HepG2 (cell line): ENCODE data around the gene JTB. TPM values are rescaled to one million over a fixed set of nuclear protein-coding genes. Genes with fewer than 3 reads are reported as not detected.
A peak's percentile ranks its signal among the peaks of the same experiment; 100 is the strongest.

Source experiments
- DPF2 ChIP-seq: sonication (generic); formaldehyde crosslinking; IDR thresholded peaks from 2 replicates; pipeline ENCODE4 v1.4.0; 2020; ENCODE audit warnings: mild to moderate bottlenecking, low read depth, missing genetic modification reagents, borderline replicate concordance
- EEA1 ChIP-seq: sonication (generic); formaldehyde crosslinking; IDR thresholded peaks from 2 replicates; pipeline ENCODE4 v1.5.1; 2020; ENCODE audit warnings: mild to moderate bottlenecking, missing genetic modification reagents, borderline replicate concordance
- ERF ChIP-seq: IDR thresholded peaks from 2 replicates; pipeline ENCODE4 v1.6.1; 2018; ENCODE audit warnings: missing biosample characterization, missing genetic modification reagents
- FOXJ3 ChIP-seq: sonication (generic); formaldehyde crosslinking; IDR thresholded peaks from 2 replicates; pipeline ENCODE4 v1.4.0; 2020; ENCODE audit warnings: missing genetic modification reagents, mild to moderate bottlenecking, borderline replicate concordance
- HDAC1 ChIP-seq: sonication (generic); formaldehyde crosslinking; IDR thresholded peaks from 2 replicates; pipeline ENCODE4 v1.5.1; 2020; ENCODE audit warnings: mild to moderate bottlenecking, missing genetic modification reagents
- JDP2 ChIP-seq: sonication (generic); formaldehyde crosslinking; IDR thresholded peaks from 2 replicates; pipeline ENCODE4 v1.8.1; 2022; ENCODE audit warnings: missing genetic modification reagents, borderline replicate concordance
- MBNL3 ChIP-seq: fragments of 250-450 bp; sonication (Bioruptor Pico); conservative IDR thresholded peaks from 2 replicates; pipeline ENCODE4 v1.8.0; 2022; ENCODE audit warnings: mild to moderate bottlenecking, inconsistent platforms
- PHF5A ChIP-seq: IDR thresholded peaks from one replicate; pipeline ENCODE4 v1.6.1; 2018; ENCODE audit warnings: low read depth, missing genetic modification reagents; ENCODE audit not compliant: unreplicated experiment
- SPEN ChIP-seq: sonication (generic); formaldehyde crosslinking; IDR thresholded peaks from 2 replicates; pipeline ENCODE4 v1.5.1; 2020; ENCODE audit warnings: low read depth, mild to moderate bottlenecking, missing genetic modification reagents
- ZNF331 ChIP-seq: sonication (generic); formaldehyde crosslinking; IDR thresholded peaks from 2 replicates; pipeline ENCODE4 v1.4.0; 2020; ENCODE audit warnings: missing genetic modification reagents
- ZNF510 ChIP-seq: sonication (generic); formaldehyde crosslinking; IDR thresholded peaks from 2 replicates; pipeline ENCODE4 v1.4.0; 2020; ENCODE audit warnings: low read depth, mild to moderate bottlenecking, missing genetic modification reagents
- ZNF672 ChIP-seq: sonication (generic); formaldehyde crosslinking; IDR thresholded peaks from 2 replicates; pipeline ENCODE4 v1.8.1; 2022; ENCODE audit warnings: missing genetic modification reagents
- ZNF737 ChIP-seq: sonication (generic); formaldehyde crosslinking; IDR thresholded peaks from 2 replicates; pipeline ENCODE4 v1.5.0; 2020; ENCODE audit warnings: missing genetic modification reagents, mild to moderate bottlenecking, borderline replicate concordance
- ZNF780A ChIP-seq: sonication (generic); formaldehyde crosslinking; IDR thresholded peaks from 2 replicates; pipeline ENCODE4 v1.8.0; 2022; ENCODE audit warnings: mild to moderate bottlenecking, missing genetic modification reagents, moderate library complexity
- ZSCAN25 ChIP-seq: sonication (generic); formaldehyde crosslinking; IDR thresholded peaks from 2 replicates; pipeline ENCODE4 v1.8.0; 2022; ENCODE audit warnings: mild to moderate bottlenecking, missing genetic modification reagents
- polyA plus RNA-seq, 8 experiments: library from polyadenylated mRNA; depleted of rRNA in 3 of 8; stranded (reverse) in 7 of 8; unstranded in 1 of 8; fragments of >200 nt; fragmentation: Illumina TruSeq in 4 of 8; extraction: Trizol in 4 of 8; gene quantifications; 2 replicates each; pipeline versions ENCODE4 v1.2.1 to v1.2.3, GENCODE V29; 2011 to 2016; ENCODE audit warnings: low read depth in 4 of 8, missing spikeins in 1 of 8, mixed read lengths in 1 of 8; ENCODE audit not compliant: insufficient read depth in 1 of 8
- total RNA-seq, 5 experiments: library from RNA; depleted of rRNA; stranded (reverse); fragments of >200 nt; fragmentation: Illumina TruSeq; extraction: Trizol; gene quantifications; 2 replicates each; pipeline ENCODE4 v1.2.3, GENCODE V29; 2016; ENCODE audit warnings: low read depth in 1 of 5
- TF ChIP-seq, protein P1 (sequence below): sonication (generic); formaldehyde crosslinking; IDR thresholded peaks from 2 replicates; pipeline ENCODE4 v1.5.1; 2020; ENCODE audit warnings: missing genetic modification reagents, mild to moderate bottlenecking, borderline replicate concordance
- TF ChIP-seq, protein P2 (sequence below): sonication (generic); formaldehyde crosslinking; IDR thresholded peaks from 2 replicates; pipeline ENCODE4 v1.4.0; 2020; ENCODE audit warnings: mild to moderate bottlenecking, missing genetic modification reagents, borderline replicate concordance
- TF ChIP-seq, protein P3 (sequence below): sonication (generic); formaldehyde crosslinking; IDR thresholded peaks from 2 replicates; pipeline ENCODE4 v1.4.0; 2020; ENCODE audit warnings: mild to moderate bottlenecking, missing genetic modification reagents
- TF ChIP-seq, protein P4 (sequence below): sonication (generic); formaldehyde crosslinking; IDR thresholded peaks from 2 replicates; pipeline ENCODE4 v1.5.0; 2020; ENCODE audit warnings: mild to moderate bottlenecking, missing genetic modification reagents
- TF ChIP-seq, protein P5 (sequence below): sonication (generic); formaldehyde crosslinking; conservative IDR thresholded peaks from 2 replicates; pipeline ENCODE4 v1.8.1; 2023; ENCODE audit warnings: missing genetic modification reagents

JTB gene
- total and polyA plus RNA-seq, 2 of the 13 experiments (the other 11 are each of a cell fraction or from before 2014, with no cell fraction given) = 96.7 to 99.2 TPM

DNA sequence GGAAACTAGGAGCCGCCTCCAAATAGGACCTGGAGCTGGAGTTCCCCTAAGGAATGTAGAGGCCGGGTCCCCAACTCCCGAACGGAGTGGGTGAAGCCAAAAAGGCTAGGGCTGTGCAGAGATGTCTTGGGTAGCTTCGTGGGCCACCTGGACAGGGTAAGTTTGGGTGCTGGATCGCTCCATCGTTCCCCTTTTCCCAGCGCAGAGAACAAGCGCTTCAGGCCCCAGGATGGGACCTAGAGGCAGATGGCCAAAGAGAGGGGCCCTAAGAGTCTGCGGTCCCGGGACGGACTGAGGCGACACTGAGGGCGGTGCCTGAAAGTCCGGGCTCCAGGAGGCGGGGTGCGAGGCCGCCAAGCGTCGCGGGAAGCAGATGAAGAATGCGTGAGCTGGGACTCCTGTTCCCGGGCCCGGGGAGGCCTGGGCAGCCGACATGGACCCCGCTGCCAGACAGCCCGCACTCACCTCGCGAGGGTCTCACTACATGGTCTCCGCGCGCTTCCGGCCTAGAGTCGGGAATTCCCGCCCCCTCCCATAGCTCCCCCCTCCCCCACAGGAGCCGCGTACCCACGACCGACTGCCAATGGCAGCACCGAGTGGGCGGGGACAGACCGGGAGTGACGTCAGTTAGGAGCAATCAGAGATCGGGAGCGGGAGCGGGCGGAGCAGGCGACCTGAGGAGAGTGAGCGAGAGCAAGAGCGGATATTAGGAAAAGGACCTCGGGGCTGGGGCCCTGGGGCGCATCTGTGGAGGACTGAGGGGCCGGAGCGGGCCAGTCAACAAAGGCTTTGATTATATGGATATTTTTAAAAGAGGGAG is 14.2 kb downstream of the JTB start, which contains the start of gene SLC39A1 (continued):
- TF ChIP-seq ZNF510 (CRISPR knock-in tag) = 0 out of 2 replicates have a peak, but pooled peaks have one; percentile 76
- no peak for TF ChIP-seq ZNF780A (CRISPR knock-in tag)
- no peak for TF ChIP-seq PHF5A (CRISPR knock-in tag)
- peak; percentile 49; the same call in 1 of the 2 replicates for TF ChIP-seq HDAC1 (CRISPR knock-in tag)
- TF ChIP-seq SPEN (CRISPR knock-in tag) = peak; percentile 71
- TF ChIP-seq, protein P1, sequence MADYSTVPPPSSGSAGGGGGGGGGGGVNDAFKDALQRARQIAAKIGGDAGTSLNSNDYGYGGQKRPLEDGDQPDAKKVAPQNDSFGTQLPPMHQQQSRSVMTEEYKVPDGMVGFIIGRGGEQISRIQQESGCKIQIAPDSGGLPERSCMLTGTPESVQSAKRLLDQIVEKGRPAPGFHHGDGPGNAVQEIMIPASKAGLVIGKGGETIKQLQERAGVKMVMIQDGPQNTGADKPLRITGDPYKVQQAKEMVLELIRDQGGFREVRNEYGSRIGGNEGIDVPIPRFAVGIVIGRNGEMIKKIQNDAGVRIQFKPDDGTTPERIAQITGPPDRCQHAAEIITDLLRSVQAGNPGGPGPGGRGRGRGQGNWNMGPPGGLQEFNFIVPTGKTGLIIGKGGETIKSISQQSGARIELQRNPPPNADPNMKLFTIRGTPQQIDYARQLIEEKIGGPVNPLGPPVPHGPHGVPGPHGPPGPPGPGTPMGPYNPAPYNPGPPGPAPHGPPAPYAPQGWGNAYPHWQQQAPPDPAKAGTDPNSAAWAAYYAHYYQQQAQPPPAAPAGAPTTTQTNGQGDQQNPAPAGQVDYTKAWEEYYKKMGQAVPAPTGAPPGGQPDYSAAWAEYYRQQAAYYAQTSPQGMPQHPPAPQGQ = no peak
- TF ChIP-seq, protein P2, sequence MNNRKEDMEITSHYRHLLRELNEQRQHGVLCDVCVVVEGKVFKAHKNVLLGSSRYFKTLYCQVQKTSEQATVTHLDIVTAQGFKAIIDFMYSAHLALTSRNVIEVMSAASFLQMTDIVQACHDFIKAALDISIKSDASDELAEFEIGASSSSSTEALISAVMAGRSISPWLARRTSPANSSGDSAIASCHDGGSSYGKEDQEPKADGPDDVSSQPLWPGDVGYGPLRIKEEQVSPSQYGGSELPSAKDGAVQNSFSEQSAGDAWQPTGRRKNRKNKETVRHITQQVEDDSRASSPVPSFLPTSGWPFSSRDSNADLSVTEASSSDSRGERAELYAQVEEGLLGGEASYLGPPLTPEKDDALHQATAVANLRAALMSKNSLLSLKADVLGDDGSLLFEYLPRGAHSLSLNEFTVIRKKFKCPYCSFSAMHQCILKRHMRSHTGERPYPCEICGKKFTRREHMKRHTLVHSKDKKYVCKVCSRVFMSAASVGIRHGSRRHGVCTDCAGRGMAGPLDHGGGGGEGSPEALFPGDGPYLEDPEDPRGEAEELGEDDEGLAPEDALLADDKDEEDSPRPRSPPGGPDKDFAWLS (CRISPR knock-in tag) = no peak
- TF ChIP-seq ZNF737 = no peak
- peak; percentile 16; the same call in 1 of the 2 replicates for TF ChIP-seq ZSCAN25 (CRISPR knock-in tag)
- TF ChIP-seq, protein P3, sequence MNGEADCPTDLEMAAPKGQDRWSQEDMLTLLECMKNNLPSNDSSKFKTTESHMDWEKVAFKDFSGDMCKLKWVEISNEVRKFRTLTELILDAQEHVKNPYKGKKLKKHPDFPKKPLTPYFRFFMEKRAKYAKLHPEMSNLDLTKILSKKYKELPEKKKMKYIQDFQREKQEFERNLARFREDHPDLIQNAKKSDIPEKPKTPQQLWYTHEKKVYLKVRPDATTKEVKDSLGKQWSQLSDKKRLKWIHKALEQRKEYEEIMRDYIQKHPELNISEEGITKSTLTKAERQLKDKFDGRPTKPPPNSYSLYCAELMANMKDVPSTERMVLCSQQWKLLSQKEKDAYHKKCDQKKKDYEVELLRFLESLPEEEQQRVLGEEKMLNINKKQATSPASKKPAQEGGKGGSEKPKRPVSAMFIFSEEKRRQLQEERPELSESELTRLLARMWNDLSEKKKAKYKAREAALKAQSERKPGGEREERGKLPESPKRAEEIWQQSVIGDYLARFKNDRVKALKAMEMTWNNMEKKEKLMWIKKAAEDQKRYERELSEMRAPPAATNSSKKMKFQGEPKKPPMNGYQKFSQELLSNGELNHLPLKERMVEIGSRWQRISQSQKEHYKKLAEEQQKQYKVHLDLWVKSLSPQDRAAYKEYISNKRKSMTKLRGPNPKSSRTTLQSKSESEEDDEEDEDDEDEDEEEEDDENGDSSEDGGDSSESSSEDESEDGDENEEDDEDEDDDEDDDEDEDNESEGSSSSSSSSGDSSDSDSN (CRISPR knock-in tag) = peak; percentile 27
- TF ChIP-seq DPF2 (CRISPR knock-in tag) = no peak
- TF ChIP-seq MBNL3 (CRISPR knock-in tag) = no peak
- no peak for TF ChIP-seq JDP2 (CRISPR knock-in tag)
- 0 out of 2 replicates have a peak, but pooled peaks have one; percentile 9 for TF ChIP-seq ZNF331
- TF ChIP-seq, protein P4, sequence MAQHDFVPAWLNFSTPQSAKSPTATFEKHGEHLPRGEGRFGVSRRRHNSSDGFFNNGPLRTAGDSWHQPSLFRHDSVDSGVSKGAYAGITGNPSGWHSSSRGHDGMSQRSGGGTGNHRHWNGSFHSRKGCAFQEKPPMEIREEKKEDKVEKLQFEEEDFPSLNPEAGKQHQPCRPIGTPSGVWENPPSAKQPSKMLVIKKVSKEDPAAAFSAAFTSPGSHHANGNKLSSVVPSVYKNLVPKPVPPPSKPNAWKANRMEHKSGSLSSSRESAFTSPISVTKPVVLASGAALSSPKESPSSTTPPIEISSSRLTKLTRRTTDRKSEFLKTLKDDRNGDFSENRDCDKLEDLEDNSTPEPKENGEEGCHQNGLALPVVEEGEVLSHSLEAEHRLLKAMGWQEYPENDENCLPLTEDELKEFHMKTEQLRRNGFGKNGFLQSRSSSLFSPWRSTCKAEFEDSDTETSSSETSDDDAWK (CRISPR knock-in tag) = no peak
- no peak for TF ChIP-seq ZNF672 (CRISPR knock-in tag)
- no peak for TF ChIP-seq FOXJ3 (CRISPR knock-in tag)
- TF ChIP-seq EEA1 = peak; percentile 19; the same call in 1 of the 2 replicates
- TF ChIP-seq, protein P5, sequence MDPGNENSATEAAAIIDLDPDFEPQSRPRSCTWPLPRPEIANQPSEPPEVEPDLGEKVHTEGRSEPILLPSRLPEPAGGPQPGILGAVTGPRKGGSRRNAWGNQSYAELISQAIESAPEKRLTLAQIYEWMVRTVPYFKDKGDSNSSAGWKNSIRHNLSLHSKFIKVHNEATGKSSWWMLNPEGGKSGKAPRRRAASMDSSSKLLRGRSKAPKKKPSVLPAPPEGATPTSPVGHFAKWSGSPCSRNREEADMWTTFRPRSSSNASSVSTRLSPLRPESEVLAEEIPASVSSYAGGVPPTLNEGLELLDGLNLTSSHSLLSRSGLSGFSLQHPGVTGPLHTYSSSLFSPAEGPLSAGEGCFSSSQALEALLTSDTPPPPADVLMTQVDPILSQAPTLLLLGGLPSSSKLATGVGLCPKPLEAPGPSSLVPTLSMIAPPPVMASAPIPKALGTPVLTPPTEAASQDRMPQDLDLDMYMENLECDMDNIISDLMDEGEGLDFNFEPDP = no peak
- TF ChIP-seq ERF (CRISPR knock-in tag) = no peak
